GM18526 (cell line): ENCODE data around the gene FOXL3.

Experiments used
- POLR2A ChIP-seq: IDR thresholded peaks from 3 replicates; pipeline ENCODE4 v1.6.1; 2011; ENCODE audit not compliant: insufficient read length; ENCODE audit errors: extremely low read depth

Gene FOXL3

GRCh38 chr7:302054-302992, 12.4 kb downstream of the FOXL3 start:
- TF ChIP-seq POLR2A: no peak

DNA sequence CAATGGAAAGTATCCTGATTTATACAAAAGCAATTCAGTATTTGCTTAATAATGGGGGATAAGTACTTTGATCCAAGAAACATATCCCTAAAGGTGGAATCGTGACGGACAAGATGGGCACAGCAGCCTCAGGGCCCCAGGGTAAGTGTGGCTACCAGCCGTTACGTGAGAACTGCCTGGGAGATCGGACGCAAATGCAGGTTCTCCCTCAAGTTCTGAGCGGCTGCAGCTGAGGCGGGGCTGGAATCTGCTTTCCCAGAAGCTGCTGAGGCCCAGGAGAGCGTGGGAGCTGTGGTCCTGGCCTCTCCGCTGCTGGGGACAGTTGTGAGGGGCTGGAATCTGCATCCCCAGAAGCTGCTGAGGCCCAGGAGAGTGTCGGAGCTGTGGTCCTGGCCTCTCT, 13.5 kb downstream of the FOXL3 start:
- TF ChIP-seq POLR2A: no peak

DNA sequence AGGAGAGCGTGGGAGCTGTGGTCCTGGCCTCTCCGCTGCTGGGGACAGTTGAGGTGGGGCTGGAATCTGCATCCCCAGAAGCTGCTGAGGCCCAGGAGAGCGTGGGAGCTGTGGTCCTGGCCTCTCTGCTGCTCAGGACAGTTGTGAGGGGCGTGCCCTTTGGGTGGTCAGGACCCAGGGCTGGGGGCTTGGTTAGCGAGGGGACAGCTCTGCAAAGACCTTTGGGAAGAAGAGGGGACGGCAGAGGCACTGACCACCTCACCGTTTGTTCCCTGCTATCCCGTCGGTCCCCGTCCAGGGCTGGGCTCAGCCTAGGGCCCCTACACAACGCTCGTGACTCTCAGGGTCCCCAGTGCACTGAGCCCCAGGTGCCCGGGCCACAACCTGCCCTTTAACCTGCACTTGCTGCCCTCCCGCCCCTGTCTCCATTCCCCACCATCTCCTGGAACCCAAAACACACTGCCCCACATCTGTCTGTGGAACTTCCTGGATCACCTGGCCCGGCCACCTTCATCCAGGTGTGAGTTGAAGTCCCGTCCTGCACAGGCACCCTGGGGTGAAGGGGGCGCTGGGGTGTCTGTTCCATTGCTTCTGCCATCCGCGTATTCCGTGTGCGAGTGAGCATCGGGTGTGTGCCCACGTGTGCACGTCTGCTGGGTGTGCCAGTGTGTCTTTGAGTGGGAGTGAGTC, 14.1 kb downstream of the FOXL3 start:
- no peak for TF ChIP-seq POLR2A

- TF ChIP-seq POLR2A: no peak
Observed at GRCh38 chr7:304574-305409, 14.8 kb downstream of the FOXL3 start.

DNA sequence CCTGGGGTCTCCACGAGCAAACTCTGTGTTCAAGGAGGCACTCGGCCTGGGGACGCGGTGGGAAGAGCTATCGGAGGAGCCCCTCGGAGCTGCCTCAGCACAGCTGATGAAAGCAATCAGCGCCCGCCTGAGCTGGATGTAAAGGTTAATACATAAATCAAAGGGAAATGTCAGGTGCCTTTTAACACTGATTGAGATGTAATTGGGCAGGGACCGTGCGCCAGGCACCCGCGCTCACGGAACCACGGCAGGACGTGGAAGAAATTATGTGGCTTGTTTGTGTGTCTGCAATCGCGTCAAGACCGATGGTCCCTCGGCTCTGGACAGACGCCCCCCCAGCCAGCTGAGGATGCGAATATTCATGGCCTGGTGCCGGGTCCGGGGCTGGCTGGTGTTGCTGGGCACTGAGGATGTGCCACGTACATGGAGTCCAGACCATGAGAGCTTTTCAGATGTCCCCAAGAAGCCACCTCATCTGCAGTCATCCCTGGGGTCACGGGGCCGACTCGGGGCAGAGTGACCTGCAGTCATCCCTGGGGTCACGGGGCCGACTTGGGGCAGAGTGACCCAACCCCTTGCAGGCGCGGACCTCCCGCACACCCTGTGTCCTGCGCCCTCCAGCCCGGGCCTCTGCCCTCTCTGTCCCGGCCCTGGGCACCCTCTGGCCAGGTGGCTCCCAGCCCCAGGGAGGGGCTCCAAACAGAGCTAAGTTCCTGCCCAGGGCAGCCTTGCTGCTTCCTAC, 15.6 kb downstream of the FOXL3 start:
- no peak for TF ChIP-seq POLR2A

DNA sequence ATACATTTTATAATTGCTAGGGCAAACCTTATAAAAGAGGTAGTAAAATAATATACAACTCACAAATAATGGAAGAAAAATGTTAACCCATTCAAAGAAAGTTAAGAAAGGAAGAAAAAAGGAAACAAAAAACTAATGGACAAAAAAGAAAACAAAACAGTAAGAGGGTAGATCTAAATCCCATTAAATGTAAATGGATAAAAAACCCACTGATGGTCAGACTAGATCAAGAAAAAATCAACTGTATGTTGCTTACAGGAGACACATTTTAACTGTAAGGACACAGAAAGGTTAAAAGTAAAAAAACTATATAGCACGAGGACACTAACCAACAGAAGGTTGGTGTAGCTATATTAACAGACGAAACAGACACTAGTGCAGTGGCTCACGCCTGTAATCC, 18.0 kb downstream of the FOXL3 start:
- no peak for TF ChIP-seq POLR2A

- TF ChIP-seq POLR2A: no peak
Observed at GRCh38 chr7:309586-310228, 19.7 kb downstream of the FOXL3 start.

DNA sequence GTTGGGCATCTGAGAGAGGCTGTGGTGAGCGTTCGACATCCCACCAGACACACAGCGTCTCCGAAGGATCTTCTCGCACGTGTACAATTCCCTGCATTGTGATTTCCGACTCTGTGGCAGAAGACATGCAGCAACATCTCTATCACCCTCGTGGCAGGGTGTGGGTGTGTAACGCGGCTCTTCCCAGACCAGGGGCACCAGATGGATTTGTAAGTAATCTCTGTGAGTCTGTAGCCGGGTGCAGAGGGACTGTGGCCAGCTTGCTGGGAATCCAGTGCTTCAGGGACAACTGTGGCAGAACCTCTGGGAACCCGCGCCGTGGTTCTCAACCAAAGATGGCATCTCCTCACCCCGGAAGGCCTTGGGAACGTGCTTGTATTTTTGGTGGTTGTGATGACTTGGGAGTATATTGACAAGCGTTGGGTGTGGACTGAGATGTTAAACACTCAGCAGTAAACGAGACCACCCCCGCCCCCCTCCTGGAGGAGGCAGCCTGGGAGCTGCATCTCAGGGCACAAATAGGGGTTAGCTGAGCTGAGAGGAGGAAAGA, 21.2 kb downstream of the FOXL3 start:
- no peak for TF ChIP-seq POLR2A

- no peak for TF ChIP-seq POLR2A
Observed at GRCh38 chr7:311796-312195, 21.8 kb downstream of the FOXL3 start.

DNA sequence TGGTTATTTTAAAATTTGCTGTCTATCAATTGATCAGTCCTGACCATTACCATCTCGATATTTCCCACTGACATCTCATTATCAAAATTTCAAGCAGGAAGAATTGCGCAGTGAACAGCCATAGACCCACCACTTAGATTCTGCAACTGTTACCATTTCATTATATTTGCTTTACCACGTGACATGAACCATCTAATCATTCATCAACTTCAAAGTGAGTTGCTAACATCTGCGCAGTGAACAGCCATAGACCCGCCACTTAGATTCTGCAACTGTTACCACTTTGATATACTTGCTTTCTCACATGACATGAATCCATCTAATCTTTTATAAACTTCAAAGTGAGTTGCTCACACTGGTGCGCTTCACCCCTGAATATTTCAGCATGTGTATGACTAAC, 22.5 kb downstream of the FOXL3 start:
- TF ChIP-seq POLR2A: no peak

DNA sequence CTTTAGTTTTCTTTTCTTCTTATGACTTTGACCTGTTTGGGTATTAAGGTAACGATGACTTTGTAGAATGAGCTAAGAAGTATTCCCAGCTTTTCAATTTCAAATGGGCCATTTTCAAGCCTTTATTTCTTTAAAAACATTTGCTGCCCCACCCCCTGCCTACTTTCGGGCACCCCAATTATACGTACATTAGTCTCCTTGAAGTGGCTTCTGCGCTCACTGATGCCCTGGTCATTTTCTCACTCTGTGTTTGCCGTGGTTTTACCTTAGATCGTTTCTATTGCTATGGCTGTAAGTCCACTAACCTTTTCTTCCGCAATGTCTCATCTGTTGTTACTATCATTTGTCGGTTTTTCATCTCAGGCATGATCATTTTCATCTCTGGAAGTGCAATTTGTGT, 24.9 kb downstream of the FOXL3 start:
- no peak for TF ChIP-seq POLR2A

DNA sequence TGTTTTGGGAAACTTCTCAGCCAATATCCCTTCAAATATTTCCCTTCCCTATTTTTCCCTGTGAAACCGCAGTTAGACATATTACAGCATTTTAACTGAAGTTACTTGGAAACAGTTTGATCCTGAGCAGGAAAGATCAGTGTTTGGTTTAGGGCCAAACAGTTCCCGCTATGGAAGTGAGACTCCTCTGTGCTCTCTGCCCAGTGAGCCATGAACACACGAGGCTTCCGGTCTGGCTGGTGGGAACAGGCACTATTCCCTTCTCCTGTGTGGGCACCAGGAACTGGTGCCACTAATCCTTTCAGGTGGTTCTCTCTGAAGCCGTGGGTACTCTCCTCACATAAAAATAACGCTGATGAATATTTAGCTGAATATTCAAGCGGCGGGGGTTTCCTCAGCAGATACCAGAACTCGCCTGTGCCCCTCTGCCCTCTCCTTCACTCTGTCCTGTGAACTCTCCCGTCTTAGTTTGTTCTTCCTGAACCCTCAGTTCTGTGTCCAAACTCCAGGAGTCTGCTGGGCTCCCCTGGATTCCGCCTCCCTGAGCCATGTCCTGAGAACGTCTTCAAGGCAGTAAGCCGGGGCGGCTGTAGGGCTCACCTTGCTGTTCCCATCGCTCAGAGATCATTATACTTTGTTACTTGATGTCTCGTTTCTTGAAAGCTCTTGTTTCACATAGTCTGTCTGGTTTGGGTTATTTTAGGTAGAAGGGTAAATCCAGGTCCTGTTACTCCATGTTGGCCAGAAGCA, 25.7 kb downstream of the FOXL3 start:
- no peak for TF ChIP-seq POLR2A

DNA sequence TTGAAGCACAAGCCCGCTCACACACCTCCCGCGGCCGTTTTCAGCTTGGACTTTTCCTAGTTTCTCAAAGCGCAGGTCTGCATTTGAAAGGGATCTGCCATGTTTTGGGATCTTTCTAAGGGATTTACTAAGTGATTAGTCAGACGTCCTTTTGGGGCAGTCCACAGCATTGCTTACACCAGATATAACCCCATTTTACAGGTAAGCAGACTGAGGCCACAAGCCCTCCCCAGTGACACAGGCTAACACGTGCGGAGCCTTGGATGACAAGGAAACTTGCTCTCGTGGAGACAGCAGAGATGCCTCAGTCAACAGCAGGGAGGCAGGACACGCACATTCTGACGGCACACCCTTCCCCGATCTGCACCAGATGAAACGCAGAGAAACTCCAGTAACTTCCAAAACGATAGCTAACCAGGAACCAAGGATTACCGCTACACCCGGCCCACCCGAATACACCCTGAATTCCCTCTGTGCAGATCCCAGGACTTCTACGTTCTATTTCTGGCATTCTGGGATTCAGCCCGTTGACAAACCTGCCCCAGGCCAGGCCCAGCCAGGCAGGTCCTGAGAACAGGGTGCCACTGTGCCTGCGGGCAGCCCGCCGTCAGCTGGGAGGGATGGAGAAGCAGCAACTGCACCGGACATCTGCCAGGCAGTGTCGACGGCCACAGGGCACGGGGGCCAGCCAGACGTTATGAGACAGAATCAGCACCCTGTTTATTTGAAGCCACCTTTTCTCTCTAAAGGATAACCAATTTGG, 27.9 kb downstream of the FOXL3 start:
- TF ChIP-seq POLR2A: no peak
